Activated naive CD8-positive, alpha-beta T cell (primary cell): ENCODE measurements around the gene MUSK.

Source experiments
- H3K27ac Mint-ChIP-seq: one replicate; pipeline ENCODE4 v1.8.0; 2021; ENCODE audit warnings: mixed read lengths
- H3K27me3 Mint-ChIP-seq: one replicate; pipeline ENCODE4 v1.8.0; 2021; ENCODE audit warnings: mixed read lengths
- H3K36me3 Mint-ChIP-seq: one replicate; pipeline ENCODE4 v1.8.0; 2021; ENCODE audit warnings: mixed read lengths
- H3K4me1 Mint-ChIP-seq: one replicate; pipeline ENCODE4 v1.8.0; 2021; ENCODE audit warnings: low read depth, mixed read lengths
- H3K4me3 Mint-ChIP-seq: one replicate; pipeline ENCODE4 v1.8.0; 2021; ENCODE audit warnings: mild to moderate bottlenecking, mixed read lengths
- H3K9me3 Mint-ChIP-seq: one replicate; pipeline ENCODE4 v1.8.0; 2021; ENCODE audit warnings: low read depth, mixed read lengths

The MUSK gene

DNA sequence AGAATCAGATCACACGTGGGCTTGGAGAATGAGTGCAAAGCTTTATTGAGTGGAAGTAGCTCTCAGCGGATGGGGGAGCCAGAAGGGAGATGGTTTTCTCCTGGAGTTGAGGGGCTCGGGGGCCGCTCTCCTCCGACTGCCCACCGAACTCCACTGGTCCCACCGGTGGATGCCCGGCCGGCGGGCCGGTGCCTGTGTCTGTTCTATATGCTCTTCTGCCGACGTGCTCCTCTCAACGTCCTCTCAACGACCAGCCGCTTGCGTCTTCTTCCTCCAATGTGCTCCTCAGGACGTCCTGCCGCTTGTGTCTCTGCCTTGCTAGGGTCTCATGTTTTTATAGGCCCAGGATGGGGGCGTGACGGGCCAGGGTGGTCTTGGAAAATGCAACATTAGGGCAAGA, 161.9 kb downstream of the MUSK start:
- Mint-ChIP-seq H3K4me1 (no peaks in the 10 kb centered on the region), H3K27me3 (peaks cover 3% of the 10 kb centered on the region), H3K4me3 (no peak overlapping the region), H3K27ac (no peak overlapping the region), H3K36me3 (no peaks in the 10 kb centered on the region), H3K9me3 (no peaks in the 10 kb centered on the region)

DNA sequence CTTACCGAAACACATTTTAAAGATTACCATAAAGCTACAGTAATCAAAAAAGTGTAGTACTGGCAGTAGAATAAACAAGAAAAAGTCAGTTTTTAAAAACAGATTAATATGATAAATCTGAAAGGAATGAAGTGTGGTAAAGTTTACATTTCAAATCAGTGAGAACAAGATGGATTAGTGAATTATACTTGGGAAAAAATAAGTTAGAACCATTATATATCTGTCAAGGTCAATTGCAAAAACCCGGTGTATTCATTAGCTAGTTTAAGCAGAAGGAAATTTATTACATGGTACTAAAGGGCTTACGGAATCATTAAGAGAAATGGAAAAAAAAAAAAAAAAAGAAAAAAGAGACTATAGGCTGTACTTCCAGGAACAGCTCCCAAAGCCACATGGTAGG, 164.3 kb downstream of the MUSK start:
- H3K36me3 Mint-ChIP-seq = no peaks in the 10 kb centered on the region
- no peaks in the 10 kb centered on the region for H3K4me1 Mint-ChIP-seq
- H3K27me3 Mint-ChIP-seq = peaks cover 3% of the 10 kb centered on the region
- H3K9me3 Mint-ChIP-seq = peaks cover 3% of the 10 kb centered on the region
- H3K4me3 Mint-ChIP-seq = no peak overlapping the region
- H3K27ac Mint-ChIP-seq = no peak overlapping the region

DNA sequence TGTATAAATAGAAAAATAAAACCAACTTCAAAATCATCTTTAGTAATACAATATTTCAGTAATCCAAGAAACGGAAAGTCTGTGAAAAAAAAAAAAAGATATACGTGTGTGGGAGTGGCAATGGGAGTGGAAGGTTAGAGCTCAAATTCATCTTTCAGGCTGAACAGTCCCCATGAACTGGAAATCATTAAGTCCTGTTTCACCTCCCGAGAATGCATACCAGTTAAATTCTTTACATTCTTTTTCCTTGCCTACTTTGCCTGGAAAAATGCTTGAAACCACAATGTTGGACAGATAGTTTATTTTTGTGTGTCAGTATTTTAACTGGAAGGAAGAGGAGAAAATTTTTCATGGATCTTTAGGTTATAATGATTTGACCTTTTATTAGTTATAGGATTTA, 166.8 kb downstream of the MUSK start:
- no peaks in the 10 kb centered on the region for H3K36me3 Mint-ChIP-seq
- no peak overlapping the region for H3K4me3 Mint-ChIP-seq
- H3K27me3 Mint-ChIP-seq = no peaks in the 10 kb centered on the region
- peaks cover 4% of the 10 kb centered on the region for H3K9me3 Mint-ChIP-seq
- no peaks in the 10 kb centered on the region for H3K4me1 Mint-ChIP-seq
- no peak overlapping the region for H3K27ac Mint-ChIP-seq

DNA sequence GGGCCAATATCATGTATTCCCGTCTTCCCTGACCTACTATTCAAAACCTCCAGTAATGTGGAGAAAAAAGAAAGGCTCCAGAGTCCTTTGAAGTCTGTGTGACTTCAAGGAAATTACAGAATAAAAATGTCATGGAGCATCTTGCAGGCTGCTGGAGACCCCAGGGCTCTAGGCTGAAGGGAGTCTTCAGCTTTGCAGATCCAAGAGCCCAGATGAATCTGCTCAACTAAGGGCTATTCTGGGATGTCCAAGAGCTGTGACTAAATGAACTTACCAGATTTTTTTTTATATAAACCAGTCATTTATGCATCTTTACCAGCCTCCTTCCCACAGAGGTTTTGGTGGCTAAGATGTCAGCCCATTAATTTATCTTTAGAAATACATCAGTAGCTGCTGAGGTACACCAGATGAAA, 167.3 kb downstream of the MUSK start:
- H3K36me3 Mint-ChIP-seq = no peaks in the 10 kb centered on the region
- no peak overlapping the region for H3K4me3 Mint-ChIP-seq
- no peak overlapping the region for H3K27ac Mint-ChIP-seq
- no peaks in the 10 kb centered on the region for H3K4me1 Mint-ChIP-seq
- no peaks in the 10 kb centered on the region for H3K27me3 Mint-ChIP-seq
- peaks cover 7% of the 10 kb centered on the region for H3K9me3 Mint-ChIP-seq

DNA sequence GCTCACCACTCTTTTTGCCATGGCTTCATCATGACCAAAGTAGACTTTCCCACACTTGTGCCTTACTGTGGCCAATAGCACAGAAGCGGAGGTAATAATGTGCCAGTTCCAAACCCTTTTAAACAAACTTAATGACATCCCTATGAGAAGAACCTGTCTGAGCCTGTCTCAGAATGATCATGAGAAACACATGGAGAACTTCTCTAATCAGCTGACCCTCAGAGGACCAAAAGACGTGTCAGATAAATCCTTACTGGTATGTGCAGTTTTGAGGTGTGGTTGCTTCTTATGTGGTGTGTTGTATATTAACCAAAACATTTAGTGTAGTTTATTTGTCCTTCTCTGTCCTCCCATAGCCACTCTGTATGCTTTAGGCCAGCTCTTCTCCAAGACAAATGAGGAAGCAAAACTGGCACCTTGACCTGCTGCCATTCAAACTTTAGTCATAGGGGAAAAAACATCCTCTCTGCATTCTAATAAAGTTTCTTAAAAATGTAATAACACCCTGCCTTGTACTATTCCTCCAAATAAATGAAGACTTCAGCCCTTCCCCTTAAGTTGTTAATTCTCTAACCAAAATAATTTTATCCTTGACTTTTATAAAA, 168.9 kb downstream of the MUSK start:
- no peaks in the 10 kb centered on the region for H3K27me3 Mint-ChIP-seq
- H3K9me3 Mint-ChIP-seq = peaks cover 7% of the 10 kb centered on the region
- H3K4me3 Mint-ChIP-seq = no peak overlapping the region
- H3K27ac Mint-ChIP-seq = no peak overlapping the region
- no peaks in the 10 kb centered on the region for H3K4me1 Mint-ChIP-seq
- no peaks in the 10 kb centered on the region for H3K36me3 Mint-ChIP-seq

DNA sequence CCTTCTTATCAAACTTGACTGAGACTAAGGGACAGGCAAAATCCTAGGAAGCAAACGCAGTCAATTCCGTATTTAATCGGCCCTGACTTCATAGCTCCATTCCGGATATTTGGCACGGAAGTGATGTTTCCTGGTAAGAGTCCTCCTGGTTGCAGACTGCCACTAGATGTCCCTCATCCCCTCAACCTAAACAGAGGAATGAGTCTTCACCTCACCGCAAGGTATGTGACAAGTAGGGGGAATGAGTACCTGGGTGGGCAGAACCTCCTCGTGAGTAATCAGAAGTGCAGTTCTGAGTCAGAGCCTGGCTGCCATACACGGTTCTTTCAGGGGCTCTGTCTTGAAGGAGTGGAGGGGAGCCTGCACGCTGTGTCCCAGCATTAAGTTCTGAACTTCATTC, 173.6 kb downstream of the MUSK start:
- Mint-ChIP-seq H3K9me3 (peaks cover 4% of the 10 kb centered on the region), H3K27me3 (peaks cover 1% of the 10 kb centered on the region), H3K4me3 (no peak overlapping the region), H3K36me3 (no peaks in the 10 kb centered on the region), H3K4me1 (no peaks in the 10 kb centered on the region), H3K27ac (no peak overlapping the region)

DNA sequence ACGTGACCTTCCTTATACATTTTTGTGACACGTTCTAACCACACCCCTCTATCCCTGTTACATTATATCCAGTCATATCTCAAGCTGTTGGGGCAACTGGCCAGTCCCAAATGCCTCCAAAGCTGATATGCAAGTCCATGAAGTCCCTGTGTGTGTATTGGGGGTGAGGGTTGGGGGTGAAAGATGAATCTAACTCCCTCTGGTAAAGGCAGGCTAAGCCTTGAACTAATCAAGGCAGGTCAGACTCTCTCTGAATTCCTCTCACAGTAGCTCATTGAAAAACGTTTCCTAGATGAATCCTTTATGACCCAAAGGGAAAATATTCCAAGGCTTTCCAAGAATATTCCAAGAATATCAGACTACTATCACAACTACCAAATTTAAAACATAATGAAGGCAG, 174.4 kb downstream of the MUSK start:
- Mint-ChIP-seq H3K27ac (no peak overlapping the region), H3K9me3 (peaks cover 4% of the 10 kb centered on the region)

DNA sequence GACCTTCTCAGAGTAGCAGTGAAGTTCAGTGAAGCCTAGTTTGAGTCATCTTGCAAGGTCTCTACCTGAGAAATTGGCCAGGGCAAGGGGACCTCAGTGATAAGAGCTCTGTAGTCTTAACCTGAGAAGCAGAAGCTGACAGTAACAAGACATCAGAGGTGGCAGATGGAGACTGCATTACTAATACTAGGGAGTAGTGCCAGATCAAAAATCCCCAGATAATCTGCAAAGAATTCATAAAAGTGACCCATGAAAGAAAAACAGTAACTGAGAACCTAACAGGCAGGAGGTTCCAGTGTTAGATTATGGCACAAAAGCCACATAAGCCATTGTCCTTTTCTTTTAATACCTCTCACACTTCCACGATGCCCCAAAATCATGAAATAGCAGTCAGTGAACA, 175.5 kb downstream of the MUSK start:
- H3K9me3 Mint-ChIP-seq = peaks cover 4% of the 10 kb centered on the region
- peaks cover 1% of the 10 kb centered on the region for H3K27me3 Mint-ChIP-seq
- no peak overlapping the region for H3K27ac Mint-ChIP-seq
- H3K4me3 Mint-ChIP-seq = no peak overlapping the region
- no peaks in the 10 kb centered on the region for H3K4me1 Mint-ChIP-seq
- no peaks in the 10 kb centered on the region for H3K36me3 Mint-ChIP-seq

More for the DNA sequence above, 174.4 kb downstream of the MUSK start:
- Mint-ChIP-seq H3K36me3 (no peaks in the 10 kb centered on the region), H3K27me3 (peaks cover 1% of the 10 kb centered on the region), H3K4me3 (no peak overlapping the region), H3K4me1 (no peaks in the 10 kb centered on the region)

DNA sequence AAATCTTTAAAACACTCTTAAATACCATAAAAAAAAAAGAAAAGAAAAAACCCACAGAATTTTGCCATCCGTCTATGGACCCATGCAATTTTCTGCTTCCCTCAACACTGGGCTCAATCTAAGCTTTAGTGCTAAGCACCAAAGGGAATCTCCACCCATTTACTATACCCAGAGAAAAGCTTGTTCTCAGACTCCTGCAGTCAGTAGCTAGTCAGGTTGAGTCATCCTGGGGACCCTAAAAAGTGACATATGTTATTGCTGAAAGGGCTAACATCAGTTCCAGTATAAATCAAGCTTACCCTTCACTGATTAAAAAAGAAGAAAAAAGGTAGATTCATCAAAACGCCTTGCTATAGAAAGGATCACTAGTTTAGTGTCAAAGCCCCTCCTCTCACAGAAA, 177.6 kb downstream of the MUSK start:
- Mint-ChIP-seq H3K4me3 (no peak overlapping the region), H3K9me3 (no peaks in the 10 kb centered on the region), H3K27ac (no peak overlapping the region), H3K27me3 (peaks cover 1% of the 10 kb centered on the region), H3K36me3 (no peaks in the 10 kb centered on the region), H3K4me1 (no peaks in the 10 kb centered on the region)

DNA sequence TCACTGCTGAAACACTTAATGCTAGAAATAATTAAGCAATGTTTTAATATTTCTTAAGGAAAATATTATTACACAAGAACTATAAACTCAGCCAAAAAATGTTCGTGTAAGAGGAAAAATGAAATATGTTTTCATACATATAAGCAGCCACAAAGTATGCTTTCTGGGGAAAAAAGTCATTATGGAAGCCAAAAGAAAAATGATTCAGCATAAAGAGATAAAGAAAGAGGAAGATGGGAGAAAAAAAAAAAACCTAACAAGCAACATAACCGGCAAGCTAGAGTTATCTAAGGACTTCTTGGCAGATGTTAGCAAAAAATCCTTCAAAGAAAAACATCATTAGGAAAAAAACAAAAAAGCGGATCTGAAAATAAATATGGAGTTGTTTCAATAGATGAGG, 179.1 kb downstream of the MUSK start:
- Mint-ChIP-seq H3K27me3 (peaks cover 1% of the 10 kb centered on the region), H3K36me3 (no peaks in the 10 kb centered on the region), H3K4me3 (no peak overlapping the region), H3K9me3 (no peaks in the 10 kb centered on the region), H3K4me1 (no peaks in the 10 kb centered on the region), H3K27ac (no peak overlapping the region)

DNA sequence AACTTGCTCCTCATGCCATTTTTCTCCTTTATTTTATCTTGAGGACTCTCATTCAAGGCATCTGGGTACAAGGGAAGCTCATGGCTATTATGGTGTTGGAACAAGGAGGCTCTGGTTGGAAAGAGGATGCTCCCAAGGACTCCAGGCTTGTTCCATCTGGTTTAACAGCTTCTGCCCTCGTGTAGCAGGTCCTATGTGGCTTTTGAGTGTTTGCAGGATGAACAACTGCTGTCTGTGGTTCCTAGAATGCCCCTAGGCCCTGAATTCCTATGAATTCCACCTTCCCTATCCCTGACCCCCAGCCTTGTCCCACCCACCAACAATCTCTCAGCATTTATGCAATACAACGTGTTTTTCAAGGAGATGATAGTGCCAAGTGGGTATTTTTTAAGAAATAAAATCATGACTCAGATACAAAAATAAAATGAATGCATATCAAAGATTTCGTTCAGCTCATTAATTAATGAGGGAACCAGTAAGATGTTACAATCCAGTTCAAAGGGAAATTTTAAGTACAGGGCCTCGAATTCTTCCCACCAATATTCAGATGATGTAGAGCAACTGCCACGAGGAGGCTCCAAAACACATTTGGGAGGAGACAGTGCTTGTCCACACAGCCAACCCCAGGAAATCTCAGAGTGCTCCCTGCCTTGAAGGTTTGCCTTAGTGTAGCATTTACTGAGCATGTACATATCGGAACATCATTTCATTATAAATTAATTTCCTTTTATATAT, 182.0 kb downstream of the MUSK start:
- Mint-ChIP-seq H3K27ac (no peak overlapping the region), H3K9me3 (peaks cover 8% of the 10 kb centered on the region), H3K27me3 (no peaks in the 10 kb centered on the region), H3K4me3 (no peak overlapping the region), H3K36me3 (no peaks in the 10 kb centered on the region), H3K4me1 (no peaks in the 10 kb centered on the region)
